Measurements from ENCODE around the gene F7. TPM values are rescaled to one million over a fixed set of nuclear protein-coding genes. Genes with fewer than 3 reads are reported as not detected.
A peak's percentile ranks its signal among the peaks of the same experiment; 100 is the strongest.
"Not testable (repeated sequence)": the region's sequence is repeated elsewhere in the genome, so short reads cannot be mapped to it uniquely, and the experiment has no call there.

The F7 gene
- total and polyA plus RNA-seq, 5 donors from 2014 or later = not detected

GRCh38 chr13:113075711-113076110, 29.9 kb upstream of the F7 start:
- Histone ChIP-seq H3K4me3 (ENCODE audit: low read depth, low read length) (no peak overlapping the region), H3K9me3 (ENCODE audit: control insufficient read depth in 2 of 2, low read length in 2 of 2) (no peaks in the 10 kb centered on the region), H3K4me1 (ENCODE audit: control insufficient read depth, insufficient read depth, low read length, poor library complexity, severe bottlenecking) (no peaks in the 10 kb centered on the region), H3K27me3 (ENCODE audit: control insufficient read depth, insufficient read depth, low read length) (no peaks in the 10 kb centered on the region), H3K27ac (ENCODE audit: insufficient read depth, low read length, poor library complexity, severe bottlenecking) (no peak overlapping the region), H3K36me3 (ENCODE audit: control insufficient read depth, insufficient read depth, low read length) (no peaks in the 10 kb centered on the region)
- Mint-ChIP-seq H3K9me3 (peaks cover 0 to 11% (median 2%) of the 10 kb centered on the region in 7 donors), H3K27me3 (no peaks in the 10 kb centered on the region), H3K36me3 (peaks cover 31% of the 10 kb centered on the region), H3K4me1 (peaks cover 0 to 5% (median 0%) of the 10 kb centered on the region in 4 donors), H3K4me3 (no peak overlapping the region), H3K27ac (no peak overlapping the region)
- DNase-seq (no peak), ATAC-seq (ENCODE audit: low read depth in 2 of 2) (no peak)

GRCh38 chr13:113076681-113077401, 28.8 kb upstream of the F7 start:
- Mint-ChIP-seq H3K9me3 (peaks cover 0 to 7% (median 2%) of the 10 kb centered on the region in 7 donors), H3K27ac (no peak overlapping the region), H3K36me3 (peaks cover 21% of the 10 kb centered on the region), H3K4me1 (no peaks in the 10 kb centered on the region), H3K27me3 (no peaks in the 10 kb centered on the region), H3K4me3 (no peak overlapping the region)
- no peaks in the 10 kb centered on the region for H3K4me1 ChIP-seq (ENCODE audit: control insufficient read depth, insufficient read depth, low read length, poor library complexity, severe bottlenecking)
- H3K36me3 ChIP-seq (ENCODE audit: control insufficient read depth, insufficient read depth, low read length) = no peaks in the 10 kb centered on the region
- no peaks in the 10 kb centered on the region for H3K27me3 ChIP-seq (ENCODE audit: control insufficient read depth, insufficient read depth, low read length)
- H3K9me3 ChIP-seq (ENCODE audit: control insufficient read depth in 2 of 2, low read length in 2 of 2) = no peaks in the 10 kb centered on the region
- DNase-seq = no peak
- no peak overlapping the region for H3K4me3 ChIP-seq (ENCODE audit: low read depth, low read length)
- ATAC-seq (ENCODE audit: low read depth in 2 of 2) = no peak
- H3K27ac ChIP-seq (ENCODE audit: insufficient read depth, low read length, poor library complexity, severe bottlenecking) = no peak overlapping the region

GRCh38 chr13:113077566-113077952, 28.0 kb upstream of the F7 start:
- H3K4me1 Mint-ChIP-seq = no peaks in the 10 kb centered on the region
- H3K27ac Mint-ChIP-seq = no peak overlapping the region
- Histone ChIP-seq H3K27me3 (ENCODE audit: control insufficient read depth, insufficient read depth, low read length) (no peaks in the 10 kb centered on the region), H3K4me3 (ENCODE audit: low read depth, low read length) (no peak overlapping the region), H3K36me3 (ENCODE audit: control insufficient read depth, insufficient read depth, low read length) (no peaks in the 10 kb centered on the region), H3K9me3 (ENCODE audit: control insufficient read depth in 2 of 2, low read length in 2 of 2) (no peaks in the 10 kb centered on the region), H3K27ac (ENCODE audit: insufficient read depth, low read length, poor library complexity, severe bottlenecking) (no peak overlapping the region), H3K4me1 (ENCODE audit: control insufficient read depth, insufficient read depth, low read length, poor library complexity, severe bottlenecking) (no peaks in the 10 kb centered on the region)
- DNase-seq (no peak), ATAC-seq (ENCODE audit: low read depth in 2 of 2) (no peak)
- no peaks in the 10 kb centered on the region for H3K27me3 Mint-ChIP-seq
- peaks cover 15% of the 10 kb centered on the region for H3K36me3 Mint-ChIP-seq
- no peak overlapping the region for H3K4me3 Mint-ChIP-seq
- peaks cover 0 to 2% (median 0%) of the 10 kb centered on the region in 7 donors for H3K9me3 Mint-ChIP-seq

- H3K9me3 ChIP-seq (ENCODE audit: control insufficient read depth in 2 of 2, low read length in 2 of 2) = no peaks in the 10 kb centered on the region
- H3K27ac ChIP-seq (ENCODE audit: insufficient read depth, low read length, poor library complexity, severe bottlenecking) = no peak overlapping the region
- no peaks in the 10 kb centered on the region for H3K27me3 ChIP-seq (ENCODE audit: control insufficient read depth, insufficient read depth, low read length)
- H3K9me3 Mint-ChIP-seq = peaks cover 0 to 2% (median 0%) of the 10 kb centered on the region in 7 donors
- ATAC-seq (ENCODE audit: low read depth in 2 of 2) (no peak), DNase-seq (no peak)
- H3K36me3 ChIP-seq (ENCODE audit: control insufficient read depth, insufficient read depth, low read length) = no peaks in the 10 kb centered on the region
- peaks cover 9% of the 10 kb centered on the region for H3K36me3 Mint-ChIP-seq
- H3K27ac Mint-ChIP-seq = no peak overlapping the region
- peak overlapping the region in 1 of 4 donors; percentile 38 for H3K4me3 Mint-ChIP-seq
- no peaks in the 10 kb centered on the region for H3K27me3 Mint-ChIP-seq
- no peak overlapping the region for H3K4me3 ChIP-seq (ENCODE audit: low read depth, low read length)
- H3K4me1 Mint-ChIP-seq = no peaks in the 10 kb centered on the region
- H3K4me1 ChIP-seq (ENCODE audit: control insufficient read depth, insufficient read depth, low read length, poor library complexity, severe bottlenecking) = no peaks in the 10 kb centered on the region
Observed at GRCh38 chr13:113077953-113078901, 27.4 kb upstream of the F7 start.

- Mint-ChIP-seq H3K4me3 (no peak overlapping the region), H3K27ac (no peak overlapping the region), H3K36me3 (peaks cover 5% of the 10 kb centered on the region), H3K9me3 (peaks cover 0 to 2% (median 0%) of the 10 kb centered on the region in 7 donors), H3K27me3 (no peaks in the 10 kb centered on the region), H3K4me1 (no peaks in the 10 kb centered on the region)
- ATAC-seq (ENCODE audit: low read depth in 2 of 2) = no peak
- Histone ChIP-seq H3K27ac (ENCODE audit: insufficient read depth, low read length, poor library complexity, severe bottlenecking) (no peak overlapping the region), H3K4me1 (ENCODE audit: control insufficient read depth, insufficient read depth, low read length, poor library complexity, severe bottlenecking) (no peaks in the 10 kb centered on the region), H3K4me3 (ENCODE audit: low read depth, low read length) (no peak overlapping the region), H3K36me3 (ENCODE audit: control insufficient read depth, insufficient read depth, low read length) (no peaks in the 10 kb centered on the region), H3K9me3 (ENCODE audit: control insufficient read depth in 2 of 2, low read length in 2 of 2) (no peaks in the 10 kb centered on the region), H3K27me3 (ENCODE audit: control insufficient read depth, insufficient read depth, low read length) (no peaks in the 10 kb centered on the region)
- DNase-seq = no peak
Observed at GRCh38 chr13:113078902-113079780, 26.4 kb upstream of the F7 start.

- ATAC-seq (ENCODE audit: low read depth in 2 of 2); H3K4me3 Mint-ChIP-seq; H3K36me3 Mint-ChIP-seq; H3K27me3 ChIP-seq (ENCODE audit: control insufficient read depth, insufficient read depth, low read length); H3K4me3 ChIP-seq (ENCODE audit: low read depth, low read length); H3K27me3 Mint-ChIP-seq; H3K9me3 Mint-ChIP-seq; DNase-seq; H3K9me3 ChIP-seq (ENCODE audit: control insufficient read depth in 2 of 2, low read length in 2 of 2); H3K27ac ChIP-seq (ENCODE audit: insufficient read depth, low read length, poor library complexity, severe bottlenecking); H3K4me1 ChIP-seq (ENCODE audit: control insufficient read depth, insufficient read depth, low read length, poor library complexity, severe bottlenecking); H3K27ac Mint-ChIP-seq; H3K36me3 ChIP-seq (ENCODE audit: control insufficient read depth, insufficient read depth, low read length); H3K4me1 Mint-ChIP-seq: not testable (repeated sequence)
Observed at GRCh38 chr13:113079781-113080080, 25.9 kb upstream of the F7 start.

DNA sequence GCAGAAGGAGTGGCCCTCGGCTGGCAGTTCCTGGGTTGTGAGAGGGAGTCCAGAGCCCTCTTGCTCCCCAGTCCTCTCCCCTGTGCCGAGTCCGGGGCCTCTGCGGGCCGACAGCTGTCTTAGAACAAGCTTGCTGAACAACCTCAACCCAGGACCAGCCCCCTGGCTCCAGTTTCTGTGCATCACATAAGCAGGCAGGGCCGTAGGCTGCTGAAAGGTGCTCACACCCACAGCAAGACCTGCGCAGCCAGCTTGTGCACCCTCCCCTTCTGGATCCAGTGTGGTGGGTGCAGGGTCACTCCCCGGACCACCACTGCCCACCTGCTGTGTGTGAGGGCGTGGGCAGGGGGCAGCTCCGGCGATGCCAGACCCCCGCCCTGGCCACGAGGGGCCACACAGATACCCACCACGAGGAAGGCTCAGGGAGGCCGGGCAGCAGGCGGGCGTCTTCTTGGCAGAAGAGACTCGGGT, 25.2 kb upstream of the F7 start:
- H3K27ac Mint-ChIP-seq = no peak overlapping the region
- no peaks in the 10 kb centered on the region for H3K27me3 ChIP-seq (ENCODE audit: control insufficient read depth, insufficient read depth, low read length)
- no peak overlapping the region for H3K4me3 Mint-ChIP-seq
- ATAC-seq (ENCODE audit: low read depth in 2 of 2) (no peak), DNase-seq (no peak)
- H3K36me3 ChIP-seq (ENCODE audit: control insufficient read depth, insufficient read depth, low read length) = no peaks in the 10 kb centered on the region
- H3K4me1 ChIP-seq (ENCODE audit: control insufficient read depth, insufficient read depth, low read length, poor library complexity, severe bottlenecking) = no peaks in the 10 kb centered on the region
- no peaks in the 10 kb centered on the region for H3K27me3 Mint-ChIP-seq
- H3K4me1 Mint-ChIP-seq = no peaks in the 10 kb centered on the region
- H3K36me3 Mint-ChIP-seq = peaks cover 4% of the 10 kb centered on the region
- no peaks in the 10 kb centered on the region for H3K9me3 Mint-ChIP-seq
- H3K27ac ChIP-seq (ENCODE audit: insufficient read depth, low read length, poor library complexity, severe bottlenecking) = no peak overlapping the region
- no peaks in the 10 kb centered on the region for H3K9me3 ChIP-seq (ENCODE audit: control insufficient read depth in 2 of 2, low read length in 2 of 2)
- H3K4me3 ChIP-seq (ENCODE audit: low read depth, low read length) = no peak overlapping the region
